Measurements from ENCODE around the gene DAPP1.

DAPP1 gene

GRCh38 chr4:99861120-99861905 is 44.7 kb downstream of the DAPP1 start:
- no peak for TF ChIP-seq CTCF (IDR thresholded peaks at IDR 0.05; ENCODE audit: control insufficient read depth, insufficient read depth, low read depth, low read length, missing control alignments)
- DNase-seq (ENCODE audit: low read depth), result no peak
- no peak overlapping the region for H3K4me3 ChIP-seq (ENCODE audit: control insufficient read depth, low read depth, low read length)

GRCh38 chr4:99863804-99864203 is 47.2 kb downstream of the DAPP1 start:
- H3K4me3 ChIP-seq (ENCODE audit: control insufficient read depth, low read depth, low read length), result no peak overlapping the region
- DNase-seq (ENCODE audit: low read depth), result no peak
- no peak for TF ChIP-seq CTCF (IDR thresholded peaks at IDR 0.05; ENCODE audit: control insufficient read depth, insufficient read depth, low read depth, low read length, missing control alignments)

- DNase-seq (ENCODE audit: low read depth), result peak; percentile 49
- no peak for TF ChIP-seq CTCF (IDR thresholded peaks at IDR 0.05; ENCODE audit: control insufficient read depth, insufficient read depth, low read depth, low read length, missing control alignments)
- H3K4me3 ChIP-seq (ENCODE audit: control insufficient read depth, low read depth, low read length), result no peak overlapping the region
Measured at GRCh38 chr4:99868126-99868596, 51.5 kb downstream of the DAPP1 start.

- no peak for DNase-seq (ENCODE audit: low read depth)
- TF ChIP-seq CTCF (IDR thresholded peaks at IDR 0.05; ENCODE audit: control insufficient read depth, insufficient read depth, low read depth, low read length, missing control alignments), result no peak
- H3K4me3 ChIP-seq (ENCODE audit: control insufficient read depth, low read depth, low read length), result no peak overlapping the region
Measured at GRCh38 chr4:99872570-99872969, 55.9 kb downstream of the DAPP1 start.

- H3K4me3 ChIP-seq (ENCODE audit: control insufficient read depth, low read depth, low read length), result no peak overlapping the region
- no peak for DNase-seq (ENCODE audit: low read depth)
- no peak for TF ChIP-seq CTCF (IDR thresholded peaks at IDR 0.05; ENCODE audit: control insufficient read depth, insufficient read depth, low read depth, low read length, missing control alignments)
Measured at GRCh38 chr4:99875071-99875470, 58.4 kb downstream of the DAPP1 start.

- H3K4me3 ChIP-seq (ENCODE audit: control insufficient read depth, low read depth, low read length), result no peak overlapping the region
- TF ChIP-seq CTCF (IDR thresholded peaks at IDR 0.05; ENCODE audit: control insufficient read depth, insufficient read depth, low read depth, low read length, missing control alignments), result no peak
- DNase-seq (ENCODE audit: low read depth), result no peak
Measured at GRCh38 chr4:99876946-99877345, 60.3 kb downstream of the DAPP1 start.
